Caco-2 (cell line): ENCODE data around the gene LMF1. TPM values are rescaled to one million over a fixed set of nuclear protein-coding genes. Genes with fewer than 3 reads are reported as not detected.

Experiments
- BruUV-seq: library from RNA; stranded (reverse); fragments of 400-500 nt; replicated peaks from 2 replicates; lab custom pipeline; 2021; lab: Mats Ljungman, UMichigan
- CTCF ChIA-PET: fragments of 300-600 bp; sonication (Branson Sonifier 250); formaldehyde crosslinking; loops from one replicate; lab custom pipeline; 2022; ENCODE audit warnings: antibody characterized with exemption; lab: Charles Lee
- POLR2A ChIA-PET: fragments of 300-600 bp; sonication (Branson Sonifier 250); formaldehyde crosslinking; loops from one replicate; lab custom pipeline; 2022; ENCODE audit warnings: antibody characterized with exemption; lab: Charles Lee
- DNase-seq, 2 experiments: peaks; one replicate each; pipeline versions ENCODE4 v3.0.0 to v3.0.0-alpha.2; 2020 to 2022
- H3K27me3 ChIP-seq: replicated peaks from 2 replicates; pipeline ENCODE4 v1.6.0; 2011; ENCODE audit warnings: low read length; ENCODE audit not compliant: control insufficient read depth, insufficient read depth
- H3K36me3 ChIP-seq: 2 replicates; pipeline ENCODE4 v1.5.1; 2011; ENCODE audit warnings: low read length; ENCODE audit not compliant: control insufficient read depth, insufficient read depth
- H3K4me1 ChIP-seq: fragments of 250-450 bp; sonication (Bioruptor Pico); 2 replicates; pipeline ENCODE4 v1.5.1; 2020; ENCODE audit warnings: mild to moderate bottlenecking
- H3K4me3 ChIP-seq: 2 replicates; pipeline ENCODE4 v1.5.1; 2011; ENCODE audit warnings: low read depth, mild to moderate bottlenecking, control low read depth, low read length
- H3K9me3 ChIP-seq: fragments of 250-450 bp; sonication (Bioruptor Pico); 2 replicates; pipeline ENCODE4 v1.5.1; 2020; ENCODE audit warnings: mild to moderate bottlenecking, moderate library complexity
- H3K27ac Mint-ChIP-seq: one replicate; pipeline ENCODE4 v1.8.0; 2022; ENCODE audit warnings: mixed read lengths; ENCODE audit not compliant: unreplicated experiment
- H3K27me3 Mint-ChIP-seq: one replicate; pipeline ENCODE4 v1.8.0; 2022; ENCODE audit warnings: mixed read lengths; ENCODE audit not compliant: insufficient read depth, unreplicated experiment
- H3K36me3 Mint-ChIP-seq: one replicate; pipeline ENCODE4 v1.8.0; 2022; ENCODE audit warnings: mild to moderate bottlenecking, mixed read lengths; ENCODE audit not compliant: insufficient read depth, unreplicated experiment
- H3K4me1 Mint-ChIP-seq: one replicate; pipeline ENCODE4 v1.8.0; 2022; ENCODE audit warnings: low read depth, mixed read lengths; ENCODE audit not compliant: unreplicated experiment
- H3K4me3 Mint-ChIP-seq: one replicate; pipeline ENCODE4 v1.8.0; 2022; ENCODE audit warnings: mild to moderate bottlenecking, moderate library complexity, mixed read lengths; ENCODE audit not compliant: unreplicated experiment
- H3K9me3 Mint-ChIP-seq: one replicate; pipeline ENCODE4 v1.8.0; 2022; ENCODE audit warnings: mixed read lengths; ENCODE audit not compliant: unreplicated experiment
- intact Hi-C: fragments of 100-400 bp; cut with micrococcal nuclease; formaldehyde crosslinking; loops from one replicate; pipeline ENCODE4 v1.10.0; 2022; ENCODE audit not compliant: unreplicated experiment
- total RNA-seq: library from RNA; stranded (reverse); gene quantifications from 2 replicates; pipeline ENCODE4 v1.2.3, GENCODE V29; 2022
- TF ChIP-seq, protein P1 (sequence below), 2 experiments: fragments of 200-600 bp in 1 of 2; IDR thresholded peaks; 1 replicate in 1 of 2; 2 replicates in 1 of 2; pipeline versions ENCODE4 v1.5.1 to v1.8.0; 2011 to 2022; ENCODE audit warnings: antibody characterized with exemption in 1 of 2, control low read depth in 1 of 2, inconsistent platforms in 1 of 2, low read depth in 1 of 2, low read length in 1 of 2, mild to moderate bottlenecking in 1 of 2, moderate library complexity in 1 of 2; ENCODE audit not compliant: insufficient read depth in 1 of 2, severe bottlenecking in 1 of 2, unreplicated experiment in 1 of 2

Gene LMF1
- total RNA-seq, 1 experiment from 2014 or later = 12.3 TPM

- Mint-ChIP-seq H3K4me1 (no peaks in the 10 kb centered on the region), H3K36me3 (no peaks in the 10 kb centered on the region), H3K9me3 (no peaks in the 10 kb centered on the region), H3K4me3 (no peak overlapping the region), H3K27ac (no peak overlapping the region), H3K27me3 (no peaks in the 10 kb centered on the region)
- intact Hi-C loops = no loop called here
- Histone ChIP-seq H3K9me3 (no peaks in the 10 kb centered on the region), H3K4me1 (no peaks in the 10 kb centered on the region), H3K27me3 (no peaks in the 10 kb centered on the region), H3K4me3 (no peak overlapping the region), H3K36me3 (no peaks in the 10 kb centered on the region)
- ChIA-PET POLR2A (no interaction called here), CTCF (no interaction called here)
- BruUV-seq = no TSS peak
- no peak for DNase-seq
- TF ChIP-seq, protein P1, sequence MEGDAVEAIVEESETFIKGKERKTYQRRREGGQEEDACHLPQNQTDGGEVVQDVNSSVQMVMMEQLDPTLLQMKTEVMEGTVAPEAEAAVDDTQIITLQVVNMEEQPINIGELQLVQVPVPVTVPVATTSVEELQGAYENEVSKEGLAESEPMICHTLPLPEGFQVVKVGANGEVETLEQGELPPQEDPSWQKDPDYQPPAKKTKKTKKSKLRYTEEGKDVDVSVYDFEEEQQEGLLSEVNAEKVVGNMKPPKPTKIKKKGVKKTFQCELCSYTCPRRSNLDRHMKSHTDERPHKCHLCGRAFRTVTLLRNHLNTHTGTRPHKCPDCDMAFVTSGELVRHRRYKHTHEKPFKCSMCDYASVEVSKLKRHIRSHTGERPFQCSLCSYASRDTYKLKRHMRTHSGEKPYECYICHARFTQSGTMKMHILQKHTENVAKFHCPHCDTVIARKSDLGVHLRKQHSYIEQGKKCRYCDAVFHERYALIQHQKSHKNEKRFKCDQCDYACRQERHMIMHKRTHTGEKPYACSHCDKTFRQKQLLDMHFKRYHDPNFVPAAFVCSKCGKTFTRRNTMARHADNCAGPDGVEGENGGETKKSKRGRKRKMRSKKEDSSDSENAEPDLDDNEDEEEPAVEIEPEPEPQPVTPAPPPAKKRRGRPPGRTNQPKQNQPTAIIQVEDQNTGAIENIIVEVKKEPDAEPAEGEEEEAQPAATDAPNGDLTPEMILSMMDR (IDR thresholded peaks at IDR 0.05; ENCODE audit: insufficient read depth in 1 of 2, low read depth in 1 of 2, low read length in 1 of 2, severe bottlenecking in 1 of 2, unreplicated experiment in 1 of 2) = no peak
Measured at GRCh38 chr16:912684-913613, 57.8 kb downstream of the LMF1 start.

GRCh38 chr16:912322-912683 lies 58.5 kb downstream of the LMF1 start:
- DNase-seq = no peak
- no peaks in the 10 kb centered on the region for H3K9me3 Mint-ChIP-seq
- no peak overlapping the region for H3K27ac Mint-ChIP-seq
- Histone ChIP-seq H3K4me1 (no peaks in the 10 kb centered on the region), H3K4me3 (no peak overlapping the region), H3K9me3 (no peaks in the 10 kb centered on the region), H3K27me3 (no peaks in the 10 kb centered on the region), H3K36me3 (no peaks in the 10 kb centered on the region)
- H3K4me1 Mint-ChIP-seq = no peaks in the 10 kb centered on the region
- no peaks in the 10 kb centered on the region for H3K27me3 Mint-ChIP-seq
- intact Hi-C loops = no loop called here
- H3K36me3 Mint-ChIP-seq = no peaks in the 10 kb centered on the region
- POLR2A ChIA-PET = no interaction called here
- no peak overlapping the region for H3K4me3 Mint-ChIP-seq
- TF ChIP-seq, protein P1 (IDR thresholded peaks at IDR 0.05; ENCODE audit: insufficient read depth in 1 of 2, low read depth in 1 of 2, low read length in 1 of 2, severe bottlenecking in 1 of 2, unreplicated experiment in 1 of 2) = no peak
- BruUV-seq = no TSS peak
- CTCF ChIA-PET = no interaction called here

- no peak overlapping the region for H3K4me3 ChIP-seq
- H3K4me1 ChIP-seq = no peaks in the 10 kb centered on the region
- TF ChIP-seq, protein P1 (IDR thresholded peaks at IDR 0.05; ENCODE audit: insufficient read depth in 1 of 2, low read depth in 1 of 2, low read length in 1 of 2, severe bottlenecking in 1 of 2, unreplicated experiment in 1 of 2) = no peak
- H3K27me3 Mint-ChIP-seq = no peaks in the 10 kb centered on the region
- H3K36me3 ChIP-seq = no peaks in the 10 kb centered on the region
- no peak overlapping the region for H3K4me3 Mint-ChIP-seq
- H3K27me3 ChIP-seq = no peaks in the 10 kb centered on the region
- ChIA-PET POLR2A (no interaction called here), CTCF (no interaction called here)
- no TSS peak for BruUV-seq
- H3K9me3 Mint-ChIP-seq = peaks cover 3% of the 10 kb centered on the region
- DNase-seq = no peak
- no peaks in the 10 kb centered on the region for H3K36me3 Mint-ChIP-seq
- no peaks in the 10 kb centered on the region for H3K4me1 Mint-ChIP-seq
- no peak overlapping the region for H3K27ac Mint-ChIP-seq
- intact Hi-C loops = no loop called here
- H3K9me3 ChIP-seq = no peaks in the 10 kb centered on the region
Measured at GRCh38 chr16:911604-912321, 59.0 kb downstream of the LMF1 start.
